Neural cell (in vitro differentiated cells): ENCODE data around the gene GPI. TPM values are rescaled to one million over a fixed set of nuclear protein-coding genes. Genes with fewer than 3 reads are reported as not detected.

ENCODE experiments used
- H2AFZ ChIP-seq: fragments of 200-600, 300-800 bp; sonication (generic), shearing (Covaris generic); 2 replicates; pipeline ENCODE4 v1.6.0; 2014; ENCODE audit warnings: low read depth, mild to moderate bottlenecking, antibody characterized with exemption, low read length, moderate library complexity
- H3F3A ChIP-seq: fragments of 200-600 bp; shearing (Covaris generic); 2 replicates; pipeline ENCODE4 v1.6.1; 2016; ENCODE audit warnings: mild to moderate bottlenecking, moderate library complexity, mixed read lengths, antibody characterized with exemption, low read length; ENCODE audit not compliant: insufficient read depth, poor library complexity, severe bottlenecking
- H3K27ac ChIP-seq: fragments of 200-600, 300-800 bp; sonication (generic), shearing (Covaris generic); 2 replicates; pipeline ENCODE4 v1.5.1; 2014; ENCODE audit warnings: mild to moderate bottlenecking, low read length, moderate library complexity
- H3K27me3 ChIP-seq: fragments of 300-800, 200-600 bp; sonication (generic), shearing (Covaris generic); 2 replicates; pipeline ENCODE4 v1.6.0; 2014; ENCODE audit warnings: mild to moderate bottlenecking, low read depth, low read length, moderate library complexity; ENCODE audit not compliant: insufficient read depth
- H3K36me3 ChIP-seq: fragments of 300-800, 200-600 bp; sonication (generic), shearing (Covaris generic); 2 replicates; pipeline ENCODE4 v1.5.1; 2014; ENCODE audit warnings: mild to moderate bottlenecking, antibody characterized with exemption, low read length, moderate library complexity; ENCODE audit not compliant: insufficient read depth
- H3K4me2 ChIP-seq: fragments of 300-800, 200-600 bp; sonication (generic), shearing (Covaris generic); 2 replicates; pipeline ENCODE4 v1.6.0; 2014; ENCODE audit warnings: mild to moderate bottlenecking, low read length
- H3K4me3 ChIP-seq: fragments of 300-800, 200-600 bp; sonication (generic), shearing (Covaris generic); 2 replicates; pipeline ENCODE4 v1.5.1; 2014; ENCODE audit warnings: mild to moderate bottlenecking, low read length, moderate library complexity
- H3K79me2 ChIP-seq: fragments of 200-600 bp; shearing (Covaris generic); replicated peaks from 2 replicates; pipeline ENCODE4 v1.6.0; 2014; ENCODE audit warnings: mild to moderate bottlenecking, low read length, moderate library complexity; ENCODE audit not compliant: insufficient read depth
- H3K9ac ChIP-seq: fragments of 300-800, 200-600 bp; sonication (generic), shearing (Covaris generic); 2 replicates; pipeline ENCODE4 v1.6.1; 2016; ENCODE audit warnings: mild to moderate bottlenecking, low read length, mixed read lengths
- H3K9me2 ChIP-seq: fragments of 200-600 bp; shearing (Covaris generic); 2 replicates; pipeline ENCODE4 v1.6.1; 2016; ENCODE audit warnings: mild to moderate bottlenecking, low read length, mixed read lengths; ENCODE audit not compliant: insufficient read depth
- H3K9me3 ChIP-seq: fragments of 200-600, 300-800 bp; sonication (generic), shearing (Covaris generic); 2 replicates; pipeline ENCODE4 v1.6.1; 2016; ENCODE audit warnings: mild to moderate bottlenecking, mixed run types, low read length, moderate library complexity, mixed read lengths
- H4K20me1 ChIP-seq: fragments of 200-600 bp; shearing (Covaris generic); 2 replicates; pipeline ENCODE4 v1.6.1; 2016; ENCODE audit warnings: mild to moderate bottlenecking, mixed run types; ENCODE audit not compliant: insufficient read depth
- EP300 ChIP-seq: fragments of 450-650 bp; conservative IDR thresholded peaks from 2 replicates; pipeline ENCODE4 v1.6.1; 2014; ENCODE audit warnings: antibody characterized with exemption, mild to moderate bottlenecking, moderate library complexity; ENCODE audit not compliant: poor library complexity, severe bottlenecking
- EZH2 ChIP-seq: fragments of 200-600, 300-800 bp; shearing (Covaris generic), sonication (generic); IDR thresholded peaks from 2 replicates; pipeline ENCODE4 v1.6.1; 2014; ENCODE audit warnings: antibody characterized with exemption, low read length, borderline replicate concordance, mild to moderate bottlenecking; ENCODE audit not compliant: insufficient read depth, poor library complexity, severe bottlenecking
- MXI1 ChIP-seq: fragments of 450-650 bp; conservative IDR thresholded peaks from 2 replicates; pipeline ENCODE4 v1.6.1; 2014; ENCODE audit warnings: antibody characterized with exemption, mild to moderate bottlenecking; ENCODE audit not compliant: poor library complexity, severe bottlenecking
- POLR2AphosphoS5 ChIP-seq: IDR thresholded peaks from 2 replicates; pipeline ENCODE4 v1.6.1; 2012
- RAD21 ChIP-seq: fragments of 450-650 bp; conservative IDR thresholded peaks from 2 replicates; pipeline ENCODE4 v1.6.1; 2014; ENCODE audit warnings: antibody characterized with exemption, mild to moderate bottlenecking, moderate library complexity
- SMC3 ChIP-seq: fragments of 450-650 bp; conservative IDR thresholded peaks from 2 replicates; pipeline ENCODE4 v1.6.1; 2014; ENCODE audit warnings: antibody characterized with exemption, mild to moderate bottlenecking, moderate library complexity; ENCODE audit not compliant: poor library complexity
- TAF1 ChIP-seq: IDR thresholded peaks from 2 replicates; pipeline ENCODE4 v1.6.1; 2012; ENCODE audit warnings: low read depth
- polyA plus RNA-seq: library from polyadenylated mRNA; depleted of rRNA; stranded (reverse); fragments of >200 nt; gene quantifications from 2 replicates; pipeline ENCODE4 v1.2.3, GENCODE V29; 2014
- TF ChIP-seq, protein P1 (sequence below): IDR thresholded peaks from 2 replicates; pipeline ENCODE4 v1.6.1; 2012; ENCODE audit warnings: borderline replicate concordance
- TF ChIP-seq, protein P2 (sequence below): fragments of 450-650 bp; IDR thresholded peaks from 2 replicates; pipeline ENCODE4 v1.5.1; 2014; ENCODE audit warnings: antibody characterized with exemption, mild to moderate bottlenecking, moderate library complexity; ENCODE audit not compliant: poor library complexity, severe bottlenecking

GPI gene
- polyA plus RNA-seq, 1 donor from 2014 or later: 113 TPM

DNA sequence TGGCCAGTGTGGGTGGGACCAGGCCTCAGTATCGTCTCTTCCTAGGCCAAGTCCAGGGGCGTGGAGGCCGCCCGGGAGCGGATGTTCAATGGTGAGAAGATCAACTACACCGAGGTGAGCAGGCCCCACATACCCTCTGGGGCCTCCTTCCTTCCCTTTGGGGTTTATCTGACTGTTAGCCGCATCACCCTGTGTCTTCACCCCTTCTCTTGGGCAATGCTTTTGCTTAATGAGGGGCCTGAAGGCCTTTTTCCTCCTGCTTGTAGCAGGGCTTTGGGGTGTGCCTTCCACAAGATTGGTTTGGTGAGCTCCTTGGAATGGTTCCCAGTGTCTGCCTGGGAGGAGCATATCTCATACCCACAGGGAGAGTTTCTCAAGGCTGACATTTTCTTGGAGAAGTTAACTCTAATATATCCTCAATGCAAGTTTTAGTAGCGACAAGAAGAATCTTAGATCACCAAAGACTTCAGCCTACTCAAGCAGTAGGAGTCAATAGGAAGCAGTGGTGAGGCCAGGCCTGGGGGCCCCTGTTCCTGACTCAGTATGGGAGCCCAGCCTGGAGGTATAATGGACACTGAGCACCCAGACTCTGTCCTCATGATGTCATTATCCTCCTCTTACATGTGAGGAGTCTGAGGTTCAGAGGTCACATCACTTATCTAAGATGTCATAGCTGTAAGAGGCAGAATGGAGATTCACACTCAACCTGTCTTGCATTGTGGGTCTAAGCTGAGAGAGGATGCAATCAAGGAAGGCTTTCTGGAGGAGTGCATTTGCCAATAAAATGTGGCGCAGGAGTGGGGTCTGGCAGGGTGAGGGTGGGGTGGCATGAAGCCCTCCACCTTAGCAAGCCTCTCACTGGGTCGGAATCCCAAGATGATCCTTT lies 2.0 kb downstream of the GPI start:
- Histone ChIP-seq H3K9me3 (no peaks in the 10 kb centered on the region), H2AFZ (no peak overlapping the region), H3F3A (no peaks in the 10 kb centered on the region), H3K27ac (no peak overlapping the region), H3K79me2 (no peaks in the 10 kb centered on the region), H3K4me2 (no peak overlapping the region), H4K20me1 (no peaks in the 10 kb centered on the region), H3K4me3 (peak overlapping the region; percentile 90), H3K36me3 (no peaks in the 10 kb centered on the region), H3K9ac (no peak overlapping the region), H3K27me3 (no peaks in the 10 kb centered on the region), H3K9me2 (no peaks in the 10 kb centered on the region)
- TF ChIP-seq RAD21 (no peak), EP300 (no peak), MXI1 (no peak), POLR2AphosphoS5 (no peak), EZH2 (no peak), TAF1 (no peak)
- TF ChIP-seq, protein P1, sequence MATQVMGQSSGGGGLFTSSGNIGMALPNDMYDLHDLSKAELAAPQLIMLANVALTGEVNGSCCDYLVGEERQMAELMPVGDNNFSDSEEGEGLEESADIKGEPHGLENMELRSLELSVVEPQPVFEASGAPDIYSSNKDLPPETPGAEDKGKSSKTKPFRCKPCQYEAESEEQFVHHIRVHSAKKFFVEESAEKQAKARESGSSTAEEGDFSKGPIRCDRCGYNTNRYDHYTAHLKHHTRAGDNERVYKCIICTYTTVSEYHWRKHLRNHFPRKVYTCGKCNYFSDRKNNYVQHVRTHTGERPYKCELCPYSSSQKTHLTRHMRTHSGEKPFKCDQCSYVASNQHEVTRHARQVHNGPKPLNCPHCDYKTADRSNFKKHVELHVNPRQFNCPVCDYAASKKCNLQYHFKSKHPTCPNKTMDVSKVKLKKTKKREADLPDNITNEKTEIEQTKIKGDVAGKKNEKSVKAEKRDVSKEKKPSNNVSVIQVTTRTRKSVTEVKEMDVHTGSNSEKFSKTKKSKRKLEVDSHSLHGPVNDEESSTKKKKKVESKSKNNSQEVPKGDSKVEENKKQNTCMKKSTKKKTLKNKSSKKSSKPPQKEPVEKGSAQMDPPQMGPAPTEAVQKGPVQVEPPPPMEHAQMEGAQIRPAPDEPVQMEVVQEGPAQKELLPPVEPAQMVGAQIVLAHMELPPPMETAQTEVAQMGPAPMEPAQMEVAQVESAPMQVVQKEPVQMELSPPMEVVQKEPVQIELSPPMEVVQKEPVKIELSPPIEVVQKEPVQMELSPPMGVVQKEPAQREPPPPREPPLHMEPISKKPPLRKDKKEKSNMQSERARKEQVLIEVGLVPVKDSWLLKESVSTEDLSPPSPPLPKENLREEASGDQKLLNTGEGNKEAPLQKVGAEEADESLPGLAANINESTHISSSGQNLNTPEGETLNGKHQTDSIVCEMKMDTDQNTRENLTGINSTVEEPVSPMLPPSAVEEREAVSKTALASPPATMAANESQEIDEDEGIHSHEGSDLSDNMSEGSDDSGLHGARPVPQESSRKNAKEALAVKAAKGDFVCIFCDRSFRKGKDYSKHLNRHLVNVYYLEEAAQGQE: no peak
- TF ChIP-seq, protein P2, sequence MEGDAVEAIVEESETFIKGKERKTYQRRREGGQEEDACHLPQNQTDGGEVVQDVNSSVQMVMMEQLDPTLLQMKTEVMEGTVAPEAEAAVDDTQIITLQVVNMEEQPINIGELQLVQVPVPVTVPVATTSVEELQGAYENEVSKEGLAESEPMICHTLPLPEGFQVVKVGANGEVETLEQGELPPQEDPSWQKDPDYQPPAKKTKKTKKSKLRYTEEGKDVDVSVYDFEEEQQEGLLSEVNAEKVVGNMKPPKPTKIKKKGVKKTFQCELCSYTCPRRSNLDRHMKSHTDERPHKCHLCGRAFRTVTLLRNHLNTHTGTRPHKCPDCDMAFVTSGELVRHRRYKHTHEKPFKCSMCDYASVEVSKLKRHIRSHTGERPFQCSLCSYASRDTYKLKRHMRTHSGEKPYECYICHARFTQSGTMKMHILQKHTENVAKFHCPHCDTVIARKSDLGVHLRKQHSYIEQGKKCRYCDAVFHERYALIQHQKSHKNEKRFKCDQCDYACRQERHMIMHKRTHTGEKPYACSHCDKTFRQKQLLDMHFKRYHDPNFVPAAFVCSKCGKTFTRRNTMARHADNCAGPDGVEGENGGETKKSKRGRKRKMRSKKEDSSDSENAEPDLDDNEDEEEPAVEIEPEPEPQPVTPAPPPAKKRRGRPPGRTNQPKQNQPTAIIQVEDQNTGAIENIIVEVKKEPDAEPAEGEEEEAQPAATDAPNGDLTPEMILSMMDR: no peak

DNA sequence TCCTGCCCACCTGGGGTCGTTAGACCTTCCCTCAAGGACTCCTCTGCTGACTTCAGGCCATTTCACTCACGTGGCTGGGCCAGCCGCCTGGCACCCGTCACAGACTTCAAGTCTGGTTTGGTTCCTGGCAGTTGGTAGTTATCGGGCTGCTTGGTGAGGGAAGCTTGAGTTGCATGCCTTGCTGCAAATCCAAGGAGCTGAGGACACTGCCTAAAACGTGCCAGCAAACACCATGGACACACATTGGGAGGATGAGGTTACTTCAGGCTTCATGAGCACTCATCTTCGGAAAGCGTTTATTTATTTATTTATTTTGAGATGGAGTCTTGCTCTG lies 2.6 kb downstream of the GPI start:
- Histone ChIP-seq H3F3A (no peaks in the 10 kb centered on the region), H3K9ac (no peak overlapping the region), H3K79me2 (no peaks in the 10 kb centered on the region), H3K9me2 (no peaks in the 10 kb centered on the region), H3K27me3 (no peaks in the 10 kb centered on the region), H3K36me3 (no peaks in the 10 kb centered on the region), H3K27ac (no peak overlapping the region), H3K9me3 (no peaks in the 10 kb centered on the region), H3K4me2 (no peak overlapping the region), H3K4me3 (no peak overlapping the region), H2AFZ (no peak overlapping the region), H4K20me1 (no peaks in the 10 kb centered on the region)
- TF ChIP-seq, protein P2: no peak
- TF ChIP-seq MXI1 (no peak), SMC3 (no peak), EZH2 (no peak), EP300 (no peak), POLR2AphosphoS5 (no peak), TAF1 (no peak), RAD21 (no peak)
- TF ChIP-seq, protein P1: no peak
